Upper lobe of right lung (tissue), 1 donor: ENCODE results near the gene LHCGR. TPM values are rescaled to one million over a fixed set of nuclear protein-coding genes. Genes with fewer than 3 reads are reported as not detected.

Experiments used
- ATAC-seq: fragments of 200-7000 bp; cut with Tn5 transposase; one replicate; pipeline ENCODE4 v1.9.1; 2020; ENCODE audit warnings: mild to moderate bottlenecking, moderate library complexity
- DNase-seq: peaks from one replicate; pipeline ENCODE4 v3.0.0-alpha.2; 2020
- H3K27ac ChIP-seq: fragments of 200-600 bp; one replicate; pipeline ENCODE4 v1.8.0; 2022
- H3K27me3 ChIP-seq: fragments of 200-600 bp; one replicate; pipeline ENCODE4 v1.8.0; 2022; ENCODE audit warnings: mild to moderate bottlenecking
- H3K36me3 ChIP-seq: fragments of 200-600 bp; one replicate; pipeline ENCODE4 v1.8.0; 2022
- H3K4me1 ChIP-seq: fragments of 200-600 bp; one replicate; pipeline ENCODE4 v1.8.0; 2022
- H3K4me3 ChIP-seq: fragments of 200-600 bp; one replicate; pipeline ENCODE4 v1.8.0; 2022; ENCODE audit warnings: mild to moderate bottlenecking
- H3K9me3 ChIP-seq: fragments of 200-600 bp; one replicate; pipeline ENCODE4 v1.8.0; 2022
- CTCF ChIP-seq: fragments of 200-600 bp; IDR thresholded peaks from one replicate; pipeline ENCODE4 v1.8.0; 2022; ENCODE audit warnings: antibody characterized with exemption
- intact Hi-C: fragments of 100-400 bp; cut with DNase I; formaldehyde crosslinking; loops from one replicate; pipeline ENCODE4 v1.11.0; 2022
- total RNA-seq: library from RNA; stranded (reverse); fragmentation: NEBNext Ultra II Directional; extraction: Animal tissue kit (Norgen Biotek cat#: 25700); gene quantifications from one replicate; pipeline ENCODE4 v1.2.1, GENCODE V29; 2021
- donor health status: DM: no; HTN: yes; CAD: no; lungs with severe emphysema.

Gene LHCGR
- total RNA-seq, 1 donor from 2014 or later = not detected

GRCh38 chr2:48733067-48733503, 22.4 kb downstream of the LHCGR start:
- DNase-seq (no peak), ATAC-seq (peak; percentile 66)
- H3K27ac ChIP-seq = no peak overlapping the region
- no peak overlapping the region for H3K4me3 ChIP-seq
- no peaks in the 10 kb centered on the region for H3K9me3 ChIP-seq
- H3K4me1 ChIP-seq = no peaks in the 10 kb centered on the region
- TF ChIP-seq CTCF = no peak
- no peaks in the 10 kb centered on the region for H3K27me3 ChIP-seq
- H3K36me3 ChIP-seq = no peaks in the 10 kb centered on the region
- intact Hi-C loops = no loop called here

GRCh38 chr2:48728840-48729239, 26.7 kb downstream of the LHCGR start:
- no peak overlapping the region for H3K4me3 ChIP-seq
- H3K9me3 ChIP-seq = no peaks in the 10 kb centered on the region
- no peaks in the 10 kb centered on the region for H3K4me1 ChIP-seq
- no peak for DNase-seq
- intact Hi-C loops = no loop called here
- H3K27me3 ChIP-seq = no peaks in the 10 kb centered on the region
- no peak for TF ChIP-seq CTCF
- no peak overlapping the region for H3K27ac ChIP-seq
- no peak for ATAC-seq
- no peaks in the 10 kb centered on the region for H3K36me3 ChIP-seq

GRCh38 chr2:48728295-48728694, 27.2 kb downstream of the LHCGR start:
- DNase-seq (no peak), ATAC-seq (no peak)
- TF ChIP-seq CTCF = no peak

GRCh38 chr2:48727560-48727959, 28.0 kb downstream of the LHCGR start:
- Histone ChIP-seq H3K4me3 (no peak overlapping the region), H3K9me3 (no peaks in the 10 kb centered on the region), H3K36me3 (no peaks in the 10 kb centered on the region), H3K4me1 (no peaks in the 10 kb centered on the region), H3K27ac (no peak overlapping the region), H3K27me3 (no peaks in the 10 kb centered on the region)
- ATAC-seq (no peak), DNase-seq (no peak)
- no peak for TF ChIP-seq CTCF
- intact Hi-C loops = no loop called here

More at GRCh38 chr2:48728295-48728694, 27.2 kb downstream of the LHCGR start:
- Histone ChIP-seq H3K4me1 (no peaks in the 10 kb centered on the region), H3K36me3 (no peaks in the 10 kb centered on the region), H3K9me3 (no peaks in the 10 kb centered on the region), H3K27ac (no peak overlapping the region), H3K4me3 (no peak overlapping the region), H3K27me3 (no peaks in the 10 kb centered on the region)
- intact Hi-C loops = no loop called here

GRCh38 chr2:48725696-48726494, 29.6 kb downstream of the LHCGR start:
- H3K4me3 ChIP-seq = no peak overlapping the region
- H3K27ac ChIP-seq = no peak overlapping the region
- H3K4me1 ChIP-seq = peaks cover 2% of the 10 kb centered on the region
- H3K27me3 ChIP-seq = no peaks in the 10 kb centered on the region
- ATAC-seq = no peak
- no peak for DNase-seq
- TF ChIP-seq CTCF = no peak
- no peaks in the 10 kb centered on the region for H3K36me3 ChIP-seq
- intact Hi-C loops = no loop called here
- H3K9me3 ChIP-seq = no peaks in the 10 kb centered on the region
